HepG2 (cell line): ENCODE results near the gene ALG5. TPM values are rescaled to one million over a fixed set of nuclear protein-coding genes. Genes with fewer than 3 reads are reported as not detected.

ENCODE experiments used
- ATAC-seq: fragments of 200-7000 bp; cut with Tn5 transposase; 3 replicates; pipeline ENCODE4 v1.9.1; 2020; ENCODE audit warnings: mild to moderate bottlenecking, moderate library complexity
- BruUV-seq: library from RNA; stranded (reverse); fragments of 400-500 nt; replicated peaks from 2 replicates; lab custom pipeline; 2021; lab: Mats Ljungman, UMichigan
- CTCF ChIA-PET: fragments of 300-600 bp; formaldehyde crosslinking; extraction: SDS; loops from one replicate; lab custom pipeline; 2021; ENCODE audit warnings: low total read pairs, inconsistent platforms, low intra/inter-chr PET ratio; lab: Yijun Ruan, JAX
- POLR2A ChIA-PET: fragments of 350-600 bp; sonication (Branson Sonifier 250); formaldehyde crosslinking; loops from one replicate; lab custom pipeline; 2020; ENCODE audit warnings: antibody characterized with exemption, inconsistent platforms; lab: Yijun Ruan, JAX
- DNase-seq: peaks from one replicate; pipeline ENCODE4 v3.0.0-alpha.2; 2015; ENCODE audit warnings: low spot score
- FAIRE-seq: peaks from 3 replicates; lab custom pipeline; 2011; peaks lifted over from hg19 to GRCh38; lab: Jason Lieb, UNC
- H2AFZ ChIP-seq: one replicate; pipeline ENCODE4 v1.6.1; 2011; ENCODE audit warnings: low read length, inconsistent platforms
- H3K27ac ChIP-seq: fragments of 300-600 bp; 3 replicates; pipeline ENCODE4 v1.8.0; 2011; ENCODE audit warnings: mixed run types, mild to moderate bottlenecking, mixed read lengths, low read length, inconsistent platforms; ENCODE audit not compliant: insufficient read depth; ENCODE audit errors: extremely low read length
- H3K27me3 ChIP-seq, 2 experiments: fragments of 200-600 bp in 1 of 2; 2 replicates in 1 of 2; 3 replicates in 1 of 2; pipeline versions ENCODE4 v1.6.0 to v1.8.0; 2011; ENCODE audit warnings: low read length in 2 of 2, mild to moderate bottlenecking in 2 of 2, moderate library complexity in 2 of 2, inconsistent platforms in 1 of 2; ENCODE audit not compliant: insufficient read depth in 2 of 2, control insufficient read depth in 1 of 2
- H3K36me3 ChIP-seq, 2 experiments: fragments of 200-600 bp in 1 of 2; replicated peaks in 1 of 2; 2 replicates in 1 of 2; 3 replicates in 1 of 2; pipeline versions ENCODE4 v1.5.1 to v1.8.0; 2011; ENCODE audit warnings: low read length in 2 of 2, inconsistent platforms in 1 of 2; ENCODE audit not compliant: insufficient read depth in 2 of 2, control insufficient read depth in 1 of 2
- H3K4me1 ChIP-seq: 2 replicates; pipeline ENCODE4 v1.5.1; 2012; ENCODE audit warnings: low read length, inconsistent platforms; ENCODE audit not compliant: insufficient read depth
- H3K4me2 ChIP-seq: 2 replicates; pipeline ENCODE4 v1.6.0; 2011; ENCODE audit warnings: low read depth, low read length, inconsistent platforms
- H3K4me3 ChIP-seq, 3 experiments: fragments of 200-600 bp in 1 of 3; sonication (generic), shearing (Covaris generic) in 1 of 3; replicated peaks in 1 of 3; 2 replicates each; pipeline ENCODE4 v1.5.1; 2011 to 2016; ENCODE audit warnings: low read length in 3 of 3, inconsistent platforms in 2 of 3, low read depth in 2 of 3, mild to moderate bottlenecking in 2 of 3, control low read depth in 1 of 3, mixed read lengths in 1 of 3; ENCODE audit not compliant: insufficient read depth in 1 of 3
- H3K79me2 ChIP-seq: one replicate; pipeline ENCODE4 v1.6.1; 2011; ENCODE audit warnings: low read length, inconsistent platforms; ENCODE audit not compliant: insufficient read depth
- H3K9ac ChIP-seq: 2 replicates; pipeline ENCODE4 v1.6.0; 2011; ENCODE audit warnings: mild to moderate bottlenecking, low read depth, low read length, inconsistent platforms; ENCODE audit not compliant: insufficient read depth
- H3K9me3 ChIP-seq: 2 replicates; pipeline ENCODE4 v1.5.1; 2012; ENCODE audit warnings: mild to moderate bottlenecking, low read length
- H4K20me1 ChIP-seq: 2 replicates; pipeline ENCODE4 v1.6.0; 2011; ENCODE audit warnings: inconsistent platforms, mild to moderate bottlenecking, low read length, moderate library complexity; ENCODE audit not compliant: insufficient read depth
- E2F1 ChIP-seq: sonication (generic); formaldehyde crosslinking; IDR thresholded peaks from 2 replicates; pipeline ENCODE4 v1.5.0; 2020; ENCODE audit warnings: missing genetic modification reagents
- ELK4 ChIP-seq: sonication (generic); formaldehyde crosslinking; IDR thresholded peaks from 2 replicates; pipeline ENCODE4 v1.9.0; 2021; ENCODE audit warnings: missing genetic modification reagents, borderline replicate concordance
- MTA1 ChIP-seq: sonication (generic); formaldehyde crosslinking; IDR thresholded peaks from 2 replicates; pipeline ENCODE4 v1.4.0; 2020; ENCODE audit warnings: missing genetic modification reagents, mild to moderate bottlenecking, borderline replicate concordance
- MYPOP ChIP-seq: sonication (generic); formaldehyde crosslinking; IDR thresholded peaks from 2 replicates; pipeline ENCODE4 v1.8.1; 2023; ENCODE audit warnings: mild to moderate bottlenecking, moderate library complexity, missing genetic modification reagents
- SIN3A ChIP-seq: IDR thresholded peaks from 2 replicates; pipeline ENCODE4 v1.6.1; 2011; ENCODE audit warnings: low read depth, mild to moderate bottlenecking, control low read depth, low read length, borderline replicate concordance
- SP1 ChIP-seq, 2 experiments: fragments of 450-650 bp in 1 of 2; sonication (generic) in 1 of 2; formaldehyde crosslinking in 1 of 2; IDR thresholded peaks; 2 replicates each; pipeline versions ENCODE4 v1.4.0 to v1.6.1; 2016 to 2020; ENCODE audit warnings: missing genetic modification reagents in 1 of 2
- ZFP36L1 ChIP-seq: sonication (generic); formaldehyde crosslinking; IDR thresholded peaks from 2 replicates; pipeline ENCODE4 v1.8.0; 2022; ENCODE audit warnings: mild to moderate bottlenecking, missing genetic modification reagents, moderate library complexity
- ZNF510 ChIP-seq: sonication (generic); formaldehyde crosslinking; IDR thresholded peaks from 2 replicates; pipeline ENCODE4 v1.4.0; 2020; ENCODE audit warnings: low read depth, mild to moderate bottlenecking, missing genetic modification reagents
- ZNF543 ChIP-seq: sonication (generic); formaldehyde crosslinking; IDR thresholded peaks from 2 replicates; pipeline ENCODE4 v1.4.0; 2020; ENCODE audit warnings: mild to moderate bottlenecking, missing genetic modification reagents
- ZSCAN21 ChIP-seq: sonication (generic); formaldehyde crosslinking; IDR thresholded peaks from 2 replicates; pipeline ENCODE4 v1.8.0; 2022; ENCODE audit warnings: mild to moderate bottlenecking, missing genetic modification reagents, moderate library complexity, borderline replicate concordance
- WGBS: methylation state at CpG from one replicate; pipeline ENCODE4 v1.1.6; 2017; ENCODE audit warnings: low lambda C conversion rate; 5-methylcytosine and 5-hydroxymethylcytosine counted together
- in situ Hi-C: cut with HindIII; loops from 2 replicates; pipeline ENCODE4 v1.10.0; 2017; ENCODE audit warnings: low pct_unique_long_range_greater_than_20kb; ENCODE audit not compliant: extremely low pct_ligation_motif_present
- intact Hi-C: fragments of 100-400 bp; cut with micrococcal nuclease; formaldehyde crosslinking; loops from one replicate; pipeline ENCODE4 v1.10.0; 2022; ENCODE audit not compliant: unreplicated experiment
- polyA plus RNA-seq, 8 experiments: library from polyadenylated mRNA; depleted of rRNA in 3 of 8; stranded (reverse) in 7 of 8; unstranded in 1 of 8; fragments of >200 nt; fragmentation: Illumina TruSeq in 4 of 8; extraction: Trizol in 4 of 8; gene quantifications; 2 replicates each; pipeline versions ENCODE4 v1.2.1 to v1.2.3, GENCODE V29; 2011 to 2016; ENCODE audit warnings: low read depth in 4 of 8, missing spikeins in 1 of 8, mixed read lengths in 1 of 8; ENCODE audit not compliant: insufficient read depth in 1 of 8
- total RNA-seq, 5 experiments: library from RNA; depleted of rRNA; stranded (reverse); fragments of >200 nt; fragmentation: Illumina TruSeq; extraction: Trizol; gene quantifications; 2 replicates each; pipeline ENCODE4 v1.2.3, GENCODE V29; 2016; ENCODE audit warnings: low read depth in 1 of 5

ALG5 gene
- total and polyA plus RNA-seq, 2 of the 13 experiments (the other 11 are each of a cell fraction or from before 2014, with no cell fraction given): 27.8 to 51.1 TPM

- BruUV-seq: no TSS peak
- peaks cover 27 to 78% of the 10 kb centered on the region in 2 experiments for H3K36me3 ChIP-seq
- H3K4me1 ChIP-seq: peaks cover 11% of the 10 kb centered on the region
These were observed 6.8 kb downstream of the ALG5 start for GRCh38 chr13:36992362-36992761.

More at GRCh38 chr13:36992362-36992761, 6.8 kb downstream of the ALG5 start:
- ChIA-PET CTCF (no interaction called here), POLR2A (no interaction called here)
- Histone ChIP-seq H2AFZ (no peak overlapping the region), H3K9ac (no peak overlapping the region), H3K4me3 (no peak overlapping the region), H3K9me3 (no peaks in the 10 kb centered on the region), H3K27ac (no peak overlapping the region), H4K20me1 (no peaks in the 10 kb centered on the region), H3K4me2 (no peak overlapping the region), H3K79me2 (peaks cover 21% of the 10 kb centered on the region), H3K27me3 (no peaks in the 10 kb centered on the region)
- FAIRE-seq: no peak
- over 99% methylated on average over 4 of the region's 4 CpGs for WGBS
- in situ Hi-C loops (no loop called here), intact Hi-C loops (no loop called here)
- ATAC-seq: no peak
- TF ChIP-seq MYPOP (CRISPR knock-in tag) (no peak), ZNF510 (CRISPR knock-in tag) (no peak), ZSCAN21 (CRISPR knock-in tag) (no peak), ELK4 (CRISPR knock-in tag) (no peak), MTA1 (CRISPR knock-in tag) (no peak), SIN3A (no peak), SP1 (IDR thresholded peaks at IDR 0.05) (no peak), SP1 (CRISPR knock-in tag; IDR thresholded peaks at IDR 0.05) (no peak), ZFP36L1 (CRISPR knock-in tag) (no peak), ZNF543 (CRISPR knock-in tag) (no peak), E2F1 (CRISPR knock-in tag) (no peak)
- DNase-seq: no peak
